HepG2 (cell line): ENCODE data around the gene GALNT17. TPM values are rescaled to one million over a fixed set of nuclear protein-coding genes. Genes with fewer than 3 reads are reported as not detected.

Source experiments
- ATAC-seq: fragments of 200-7000 bp; cut with Tn5 transposase; 3 replicates; pipeline ENCODE4 v1.9.1; 2020; ENCODE audit warnings: mild to moderate bottlenecking, moderate library complexity
- BruUV-seq: library from RNA; stranded (reverse); fragments of 400-500 nt; replicated peaks from 2 replicates; lab custom pipeline; 2021; lab: Mats Ljungman, UMichigan
- CTCF ChIA-PET: fragments of 300-600 bp; formaldehyde crosslinking; extraction: SDS; loops from one replicate; lab custom pipeline; 2021; ENCODE audit warnings: low total read pairs, inconsistent platforms, low intra/inter-chr PET ratio; lab: Yijun Ruan, JAX
- POLR2A ChIA-PET: fragments of 350-600 bp; sonication (Branson Sonifier 250); formaldehyde crosslinking; loops from one replicate; lab custom pipeline; 2020; ENCODE audit warnings: antibody characterized with exemption, inconsistent platforms; lab: Yijun Ruan, JAX
- DNase-seq: peaks from one replicate; pipeline ENCODE4 v3.0.0-alpha.2; 2015; ENCODE audit warnings: low spot score
- FAIRE-seq: peaks from 3 replicates; lab custom pipeline; 2011; peaks lifted over from hg19 to GRCh38; lab: Jason Lieb, UNC
- H2AFZ ChIP-seq: one replicate; pipeline ENCODE4 v1.6.1; 2011; ENCODE audit warnings: low read length, inconsistent platforms
- H3K27ac ChIP-seq: fragments of 300-600 bp; 3 replicates; pipeline ENCODE4 v1.8.0; 2011; ENCODE audit warnings: mixed run types, mild to moderate bottlenecking, mixed read lengths, low read length, inconsistent platforms; ENCODE audit not compliant: insufficient read depth; ENCODE audit errors: extremely low read length
- H3K27me3 ChIP-seq, 2 experiments: fragments of 200-600 bp in 1 of 2; 2 replicates in 1 of 2; 3 replicates in 1 of 2; pipeline versions ENCODE4 v1.6.0 to v1.8.0; 2011; ENCODE audit warnings: low read length in 2 of 2, mild to moderate bottlenecking in 2 of 2, moderate library complexity in 2 of 2, inconsistent platforms in 1 of 2; ENCODE audit not compliant: insufficient read depth in 2 of 2, control insufficient read depth in 1 of 2
- H3K36me3 ChIP-seq, 2 experiments: fragments of 200-600 bp in 1 of 2; replicated peaks in 1 of 2; 2 replicates in 1 of 2; 3 replicates in 1 of 2; pipeline versions ENCODE4 v1.5.1 to v1.8.0; 2011; ENCODE audit warnings: low read length in 2 of 2, inconsistent platforms in 1 of 2; ENCODE audit not compliant: insufficient read depth in 2 of 2, control insufficient read depth in 1 of 2
- H3K4me1 ChIP-seq: 2 replicates; pipeline ENCODE4 v1.5.1; 2012; ENCODE audit warnings: low read length, inconsistent platforms; ENCODE audit not compliant: insufficient read depth
- H3K4me2 ChIP-seq: 2 replicates; pipeline ENCODE4 v1.6.0; 2011; ENCODE audit warnings: low read depth, low read length, inconsistent platforms
- H3K4me3 ChIP-seq, 3 experiments: fragments of 200-600 bp in 1 of 3; sonication (generic), shearing (Covaris generic) in 1 of 3; replicated peaks in 1 of 3; 2 replicates each; pipeline ENCODE4 v1.5.1; 2011 to 2016; ENCODE audit warnings: low read length in 3 of 3, inconsistent platforms in 2 of 3, low read depth in 2 of 3, mild to moderate bottlenecking in 2 of 3, control low read depth in 1 of 3, mixed read lengths in 1 of 3; ENCODE audit not compliant: insufficient read depth in 1 of 3
- H3K79me2 ChIP-seq: one replicate; pipeline ENCODE4 v1.6.1; 2011; ENCODE audit warnings: low read length, inconsistent platforms; ENCODE audit not compliant: insufficient read depth
- H3K9ac ChIP-seq: 2 replicates; pipeline ENCODE4 v1.6.0; 2011; ENCODE audit warnings: mild to moderate bottlenecking, low read depth, low read length, inconsistent platforms; ENCODE audit not compliant: insufficient read depth
- H3K9me3 ChIP-seq: 2 replicates; pipeline ENCODE4 v1.5.1; 2012; ENCODE audit warnings: mild to moderate bottlenecking, low read length
- H4K20me1 ChIP-seq: 2 replicates; pipeline ENCODE4 v1.6.0; 2011; ENCODE audit warnings: inconsistent platforms, mild to moderate bottlenecking, low read length, moderate library complexity; ENCODE audit not compliant: insufficient read depth
- CCAR2 ChIP-seq: fragments of 200-400 bp; formaldehyde crosslinking; optimal IDR thresholded peaks from 2 replicates; pipeline ENCODE3; 2018; ENCODE audit warnings: low read depth, mild to moderate bottlenecking, low read length, moderate library complexity
- HNRNPL ChIP-seq: fragments of 200-400 bp; formaldehyde crosslinking; IDR thresholded peaks from 2 replicates; pipeline ENCODE4 v1.6.1; 2017; ENCODE audit warnings: mild to moderate bottlenecking, low read depth, low read length
- JDP2 ChIP-seq: sonication (generic); formaldehyde crosslinking; IDR thresholded peaks from 2 replicates; pipeline ENCODE4 v1.8.1; 2022; ENCODE audit warnings: missing genetic modification reagents, borderline replicate concordance
- ONECUT2 ChIP-seq: sonication (generic); formaldehyde crosslinking; IDR thresholded peaks from 2 replicates; pipeline ENCODE4 v1.4.0; 2020; ENCODE audit warnings: missing genetic modification reagents
- PITX1 ChIP-seq: sonication (generic); formaldehyde crosslinking; IDR thresholded peaks from 2 replicates; pipeline ENCODE4 v1.5.1; 2020; ENCODE audit warnings: mild to moderate bottlenecking, missing genetic modification reagents
- SMAD9 ChIP-seq: sonication (generic); formaldehyde crosslinking; IDR thresholded peaks from 2 replicates; pipeline ENCODE4 v1.5.1; 2020; ENCODE audit warnings: mild to moderate bottlenecking, missing genetic modification reagents
- TMF1 ChIP-seq: sonication (generic); formaldehyde crosslinking; IDR thresholded peaks from 2 replicates; pipeline ENCODE4 v1.8.1; 2022; ENCODE audit warnings: low read depth, missing genetic modification reagents
- ZBTB7A ChIP-seq: sonication (generic); formaldehyde crosslinking; IDR thresholded peaks from 2 replicates; pipeline ENCODE4 v1.8.0; 2022; ENCODE audit warnings: mild to moderate bottlenecking, missing genetic modification reagents
- ZNF260 ChIP-seq: sonication (generic); formaldehyde crosslinking; IDR thresholded peaks from 2 replicates; pipeline ENCODE4 v1.4.0; 2020; ENCODE audit warnings: missing genetic modification reagents, low read depth, mild to moderate bottlenecking, borderline replicate concordance
- ZNF501 ChIP-seq: sonication (generic); formaldehyde crosslinking; IDR thresholded peaks from 2 replicates; pipeline ENCODE4 v1.5.1; 2020; ENCODE audit warnings: mild to moderate bottlenecking, moderate library complexity, missing genetic modification reagents
- ZNF510 ChIP-seq: sonication (generic); formaldehyde crosslinking; IDR thresholded peaks from 2 replicates; pipeline ENCODE4 v1.4.0; 2020; ENCODE audit warnings: low read depth, mild to moderate bottlenecking, missing genetic modification reagents
- ZNF572 ChIP-seq: sonication (generic); formaldehyde crosslinking; IDR thresholded peaks from 2 replicates; pipeline ENCODE4 v1.5.1; 2020; ENCODE audit warnings: mild to moderate bottlenecking, missing genetic modification reagents
- ZNF678 ChIP-seq: sonication (generic); formaldehyde crosslinking; IDR thresholded peaks from 2 replicates; pipeline ENCODE4 v1.4.0; 2020; ENCODE audit warnings: mild to moderate bottlenecking, missing genetic modification reagents
- in situ Hi-C: cut with HindIII; loops from 2 replicates; pipeline ENCODE4 v1.10.0; 2017; ENCODE audit warnings: low pct_unique_long_range_greater_than_20kb; ENCODE audit not compliant: extremely low pct_ligation_motif_present
- intact Hi-C: fragments of 100-400 bp; cut with micrococcal nuclease; formaldehyde crosslinking; loops from one replicate; pipeline ENCODE4 v1.10.0; 2022; ENCODE audit not compliant: unreplicated experiment
- polyA plus RNA-seq, 8 experiments: library from polyadenylated mRNA; depleted of rRNA in 3 of 8; stranded (reverse) in 7 of 8; unstranded in 1 of 8; fragments of >200 nt; fragmentation: Illumina TruSeq in 4 of 8; extraction: Trizol in 4 of 8; gene quantifications; 2 replicates each; pipeline versions ENCODE4 v1.2.1 to v1.2.3, GENCODE V29; 2011 to 2016; ENCODE audit warnings: low read depth in 4 of 8, missing spikeins in 1 of 8, mixed read lengths in 1 of 8; ENCODE audit not compliant: insufficient read depth in 1 of 8
- total RNA-seq, 5 experiments: library from RNA; depleted of rRNA; stranded (reverse); fragments of >200 nt; fragmentation: Illumina TruSeq; extraction: Trizol; gene quantifications; 2 replicates each; pipeline ENCODE4 v1.2.3, GENCODE V29; 2016; ENCODE audit warnings: low read depth in 1 of 5
- TF ChIP-seq, protein P1 (sequence below): sonication (generic); formaldehyde crosslinking; IDR thresholded peaks from 2 replicates; pipeline ENCODE4 v1.4.0; 2020; ENCODE audit warnings: missing genetic modification reagents

GALNT17 gene
- total and polyA plus RNA-seq, 2 of the 13 experiments (the other 11 are each of a cell fraction or from before 2014, with no cell fraction given) = not detected

DNA sequence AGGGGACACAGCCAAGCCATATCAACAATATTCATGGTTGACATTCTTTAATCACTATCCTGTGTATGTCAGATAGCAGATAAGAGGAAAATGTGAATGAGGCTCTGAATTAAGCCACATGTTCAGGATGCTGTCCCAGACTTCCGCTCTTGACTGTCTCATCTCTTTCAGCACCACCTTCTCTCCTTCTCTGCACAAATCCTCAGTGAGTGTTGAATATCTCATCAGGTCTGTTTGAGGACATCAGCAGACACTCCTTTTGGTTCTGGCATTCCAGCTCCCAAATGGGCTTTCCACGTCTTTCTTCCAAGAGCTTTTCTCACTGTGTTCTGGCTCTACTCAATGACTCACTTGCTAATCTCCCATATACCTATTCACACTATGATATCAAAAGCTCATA, 321.7 kb downstream of the GALNT17 start (continued):
- TF ChIP-seq SMAD9 (CRISPR knock-in tag) (no peak), TMF1 (CRISPR knock-in tag) (no peak), ZNF260 (CRISPR knock-in tag) (no peak)

DNA sequence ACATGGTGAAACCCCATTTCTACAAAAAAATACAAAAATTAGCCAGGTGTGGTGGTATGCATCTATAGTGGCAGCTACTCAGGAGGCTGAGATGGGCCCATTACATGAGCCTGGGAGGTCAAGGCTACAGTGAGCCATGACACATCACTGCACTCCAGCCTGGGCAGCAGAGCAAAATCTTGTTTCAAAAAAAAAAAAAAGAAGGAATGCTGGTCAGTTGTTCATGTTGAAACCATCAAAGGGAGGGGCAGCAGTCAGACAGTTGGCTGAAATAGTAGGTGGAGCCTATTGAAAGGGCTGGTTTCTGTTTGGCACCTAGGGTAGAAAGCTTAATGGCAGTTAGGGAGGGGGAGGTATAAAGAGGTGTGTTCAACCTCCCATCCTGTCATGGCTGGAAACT, 323.0 kb downstream of the GALNT17 start:
- no peaks in the 10 kb centered on the region for H3K4me1 ChIP-seq
- ChIA-PET CTCF (no interaction called here), POLR2A (no interaction called here)
- H3K9me3 ChIP-seq = no peaks in the 10 kb centered on the region
- H3K27ac ChIP-seq = no peak overlapping the region
- H3K36me3 ChIP-seq = no peaks in the 10 kb centered on the region
- H3K4me3 ChIP-seq = no peak overlapping the region
- H3K9ac ChIP-seq = no peak overlapping the region
- no peak for TF ChIP-seq PITX1 (CRISPR knock-in tag)
- no peak for TF ChIP-seq ZBTB7A (CRISPR knock-in tag)
- no peak for TF ChIP-seq ZNF510 (CRISPR knock-in tag)
- no peak for TF ChIP-seq ZNF678 (CRISPR knock-in tag)
- no peak for TF ChIP-seq ZNF501 (CRISPR knock-in tag)
- TF ChIP-seq CCAR2 = no peak
- no peak for TF ChIP-seq ONECUT2 (CRISPR knock-in tag)
- TF ChIP-seq ZNF572 = no peak
- TF ChIP-seq, protein P1, sequence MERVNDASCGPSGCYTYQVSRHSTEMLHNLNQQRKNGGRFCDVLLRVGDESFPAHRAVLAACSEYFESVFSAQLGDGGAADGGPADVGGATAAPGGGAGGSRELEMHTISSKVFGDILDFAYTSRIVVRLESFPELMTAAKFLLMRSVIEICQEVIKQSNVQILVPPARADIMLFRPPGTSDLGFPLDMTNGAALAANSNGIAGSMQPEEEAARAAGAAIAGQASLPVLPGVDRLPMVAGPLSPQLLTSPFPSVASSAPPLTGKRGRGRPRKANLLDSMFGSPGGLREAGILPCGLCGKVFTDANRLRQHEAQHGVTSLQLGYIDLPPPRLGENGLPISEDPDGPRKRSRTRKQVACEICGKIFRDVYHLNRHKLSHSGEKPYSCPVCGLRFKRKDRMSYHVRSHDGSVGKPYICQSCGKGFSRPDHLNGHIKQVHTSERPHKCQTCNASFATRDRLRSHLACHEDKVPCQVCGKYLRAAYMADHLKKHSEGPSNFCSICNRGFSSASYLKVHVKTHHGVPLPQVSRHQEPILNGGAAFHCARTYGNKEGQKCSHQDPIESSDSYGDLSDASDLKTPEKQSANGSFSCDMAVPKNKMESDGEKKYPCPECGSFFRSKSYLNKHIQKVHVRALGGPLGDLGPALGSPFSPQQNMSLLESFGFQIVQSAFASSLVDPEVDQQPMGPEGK (CRISPR knock-in tag) = no peak
- TF ChIP-seq JDP2 (CRISPR knock-in tag) = no peak
- TF ChIP-seq HNRNPL = no peak
- in situ Hi-C loops = no loop called here
- no peak for ATAC-seq
- FAIRE-seq = no peak
- intact Hi-C loops = no loop called here
- H4K20me1 ChIP-seq = no peaks in the 10 kb centered on the region
- H3K79me2 ChIP-seq = no peaks in the 10 kb centered on the region
- H2AFZ ChIP-seq = no peak overlapping the region
- peaks cover 0 to 6% of the 10 kb centered on the region in 2 experiments; a peak in 1 of 5 replicates for H3K27me3 ChIP-seq
- no peak for DNase-seq
- no peak overlapping the region for H3K4me2 ChIP-seq
- no TSS peak for BruUV-seq
